ENCODE data around the gene CDH22.

GRCh38 chr20:46336735-46337134 is 28.4 kb upstream of the CDH22 start:
- TF ChIP-seq CTCF (IDR thresholded peaks at IDR 0.05; ENCODE audit: borderline replicate concordance, extremely low read depth, low read length, poor library complexity, severe bottlenecking) (no peak), EZH2 (IDR thresholded peaks at IDR 0.05; ENCODE audit: borderline replicate concordance, low read depth, low read length, severe bottlenecking) (no peak)

Measured in DND-41 (cell line).